ENCODE measurements around the gene CD101. TPM values are rescaled to one million over a fixed set of nuclear protein-coding genes. Genes with fewer than 3 reads are reported as not detected.

The CD101 gene
- total RNA-seq, 2 donors from 2014 or later: 0.26 to 0.33 TPM

DNA sequence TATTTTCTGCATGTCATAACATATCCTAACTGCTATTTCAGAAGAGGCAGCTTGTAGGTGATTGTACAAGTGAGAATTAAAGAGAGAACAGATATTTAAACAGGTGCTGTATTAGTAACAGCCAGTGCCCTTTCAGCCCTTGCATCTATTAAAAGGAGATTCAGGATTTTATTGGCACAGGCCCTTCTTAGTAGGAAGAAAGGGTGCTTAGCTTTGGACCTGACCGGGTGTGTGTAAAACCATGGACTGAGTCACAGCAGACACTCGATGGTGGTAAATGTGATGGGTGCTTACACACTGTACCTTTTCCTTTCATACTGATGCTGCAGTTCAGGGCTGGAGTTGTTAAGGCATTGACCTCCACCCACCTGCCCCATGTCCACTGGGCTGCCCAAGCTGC lies 12.7 kb upstream of the CD101 start:
- Histone ChIP-seq H3K9me3 (no peaks in the 10 kb centered on the region), H3K4me1 (peaks cover 47% of the 10 kb centered on the region), H3K4me3 (no peak overlapping the region), H3K27ac (peak overlapping the region in 3 of 4 donors; percentile 21 to 61 (median 59)), H3K36me3 (replicated peaks in 1 of 2; ENCODE audit: insufficient read depth in 1 of 2, low read depth in 2 of 2) (no peaks in the 10 kb centered on the region), H3K27me3 (no peaks in the 10 kb centered on the region)
- DNase-seq (peak in 1 of 4 donors; percentile 56), ATAC-seq (peak; percentile 45)
- WGBS, 2 donors: 27 to 64% methylated on average over 2 of the region's 2 CpGs
- TF ChIP-seq CTCF (IDR thresholded peaks at IDR 0.05): no peak
- no peak for TF ChIP-seq POLR2A (IDR thresholded peaks at IDR 0.05)
- intact Hi-C loops (cut with DNase I): no loop called here

DNA sequence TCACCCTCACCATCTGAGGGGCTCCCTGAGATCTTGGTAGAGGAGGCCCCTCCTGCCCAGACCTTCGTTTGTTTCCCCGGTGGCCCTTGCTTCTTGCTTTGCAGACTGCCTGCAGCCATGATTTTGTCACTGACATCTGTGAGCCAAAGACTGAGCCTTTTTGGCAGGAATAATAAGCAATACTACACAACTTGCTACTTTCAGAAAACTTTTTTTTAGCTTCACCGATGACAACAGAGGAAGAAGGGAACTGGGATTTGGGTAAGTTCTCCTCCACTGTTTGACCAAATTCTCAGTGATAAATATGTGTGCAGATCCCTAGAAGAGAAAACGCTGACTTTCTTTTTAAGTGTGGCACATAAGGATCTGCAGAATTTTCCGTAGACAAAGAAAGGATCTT lies 11.7 kb upstream of the CD101 start:
- no peak overlapping the region for H3K4me3 ChIP-seq
- no peaks in the 10 kb centered on the region for H3K9me3 ChIP-seq
- peak overlapping the region in 2 of 4 donors; percentile 44 to 61 for H3K27ac ChIP-seq
- intact Hi-C loops (cut with DNase I): no loop called here
- peaks cover 47% of the 10 kb centered on the region for H3K4me1 ChIP-seq
- no peak for DNase-seq
- H3K36me3 ChIP-seq (replicated peaks in 1 of 2; ENCODE audit: insufficient read depth in 1 of 2, low read depth in 2 of 2): no peaks in the 10 kb centered on the region
- no peak for ATAC-seq
- H3K27me3 ChIP-seq: no peaks in the 10 kb centered on the region
- 38 to 60% methylated on average over 5 of the region's 5 CpGs for WGBS, 2 donors
- TF ChIP-seq POLR2A (IDR thresholded peaks at IDR 0.05) (no peak), CTCF (IDR thresholded peaks at IDR 0.05) (no peak)

- DNase-seq (peak; percentile 37 to 64 (median 52)), ATAC-seq (peak; percentile 12)
- TF ChIP-seq POLR2A (IDR thresholded peaks at IDR 0.05): no peak
- no peak for TF ChIP-seq CTCF (IDR thresholded peaks at IDR 0.05)
- Histone ChIP-seq H3K36me3 (replicated peaks in 1 of 2; ENCODE audit: insufficient read depth in 1 of 2, low read depth in 2 of 2) (no peaks in the 10 kb centered on the region), H3K4me3 (no peak overlapping the region), H3K27ac (peak overlapping the region in 2 of 4 donors; percentile 44 to 52), H3K4me1 (peaks cover 47% of the 10 kb centered on the region), H3K9me3 (no peaks in the 10 kb centered on the region), H3K27me3 (no peaks in the 10 kb centered on the region)
- WGBS, 2 donors: 59 to 70% methylated on average over 12 of the region's 12 CpGs
- intact Hi-C loops (cut with DNase I): no loop called here
Measured at GRCh38 chr1:116990612-116991151, 10.9 kb upstream of the CD101 start.

DNA sequence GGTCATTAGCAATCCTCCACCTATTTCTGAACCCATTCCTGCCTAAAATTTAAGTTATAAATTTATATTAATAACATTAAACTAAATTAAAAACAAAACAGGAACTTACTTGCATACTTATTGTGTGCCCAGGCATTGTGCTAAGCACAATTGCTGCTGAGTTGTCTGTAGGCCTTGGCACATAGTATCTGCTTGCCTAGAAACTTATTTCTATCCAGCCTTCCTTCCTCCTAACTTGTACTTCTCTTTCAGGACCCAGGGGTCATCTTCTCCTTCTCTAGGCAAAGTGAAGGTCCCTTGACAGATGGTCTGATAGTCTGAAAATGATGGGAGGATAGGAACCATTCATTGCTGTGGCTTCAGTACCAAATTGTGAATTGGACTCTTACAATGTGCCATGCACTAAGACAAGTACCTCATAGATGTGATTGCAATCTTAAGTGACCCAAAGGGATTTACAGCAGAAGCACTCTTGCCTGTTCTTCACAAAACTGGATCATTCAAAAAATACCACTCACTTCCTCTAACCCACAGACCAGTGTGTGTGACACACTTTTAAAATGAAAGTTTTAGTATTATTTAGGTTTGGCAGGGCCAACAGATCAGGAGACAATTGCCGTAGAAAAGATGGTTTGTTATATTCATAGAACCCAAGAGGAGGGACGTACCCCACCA lies 10.3 kb upstream of the CD101 start:
- no peaks in the 10 kb centered on the region for H3K36me3 ChIP-seq (replicated peaks in 1 of 2; ENCODE audit: insufficient read depth in 1 of 2, low read depth in 2 of 2)
- DNase-seq (no peak), ATAC-seq (no peak)
- H3K27me3 ChIP-seq: no peaks in the 10 kb centered on the region
- intact Hi-C loops (cut with DNase I): no loop called here
- H3K4me3 ChIP-seq: no peak overlapping the region
- WGBS, 2 donors: 60 to 68% methylated on average over 2 of the region's 2 CpGs
- H3K4me1 ChIP-seq: peaks cover 45% of the 10 kb centered on the region
- no peaks in the 10 kb centered on the region for H3K9me3 ChIP-seq
- TF ChIP-seq POLR2A (IDR thresholded peaks at IDR 0.05) (no peak), CTCF (IDR thresholded peaks at IDR 0.05) (no peak)
- H3K27ac ChIP-seq: peak overlapping the region in 1 of 4 donors; percentile 52

GRCh38 chr1:116991918-116992317 lies 9.6 kb upstream of the CD101 start:
- no peak overlapping the region for H3K4me3 ChIP-seq
- DNase-seq (no peak), ATAC-seq (no peak)
- H3K9me3 ChIP-seq: no peaks in the 10 kb centered on the region
- H3K4me1 ChIP-seq: peaks cover 39% of the 10 kb centered on the region
- WGBS, 2 donors: 86 to 92% methylated on average over 1 of the region's 1 CpG
- intact Hi-C loops (cut with DNase I): no loop called here
- no peaks in the 10 kb centered on the region for H3K36me3 ChIP-seq (replicated peaks in 1 of 2; ENCODE audit: insufficient read depth in 1 of 2, low read depth in 2 of 2)
- TF ChIP-seq POLR2A (IDR thresholded peaks at IDR 0.05) (no peak), CTCF (IDR thresholded peaks at IDR 0.05) (no peak)
- peak overlapping the region in 1 of 4 donors; percentile 52 for H3K27ac ChIP-seq
- H3K27me3 ChIP-seq: no peaks in the 10 kb centered on the region

Measured in body of pancreas (tissue), 4 donors.